CD4-positive, alpha-beta T cell (primary cell): ENCODE data around the gene EMX2. TPM values are rescaled to one million over a fixed set of nuclear protein-coding genes. Genes with fewer than 3 reads are reported as not detected.

Source experiments
- ATAC-seq: fragments of 200-7000 bp; cut with Tn5 transposase; one replicate; pipeline ENCODE4 v1.10.0; 2022; ENCODE audit warnings: mild to moderate bottlenecking; ENCODE audit not compliant: poor library complexity
- CTCF ChIA-PET: fragments of 350-600 bp; sonication (Branson Sonifier 250); formaldehyde crosslinking; loops from one replicate; lab custom pipeline; 2021; ENCODE audit warnings: antibody characterized with exemption, inconsistent platforms; lab: Charles Lee
- POLR2A ChIA-PET: fragments of 350-600 bp; sonication (Branson Sonifier 250); formaldehyde crosslinking; loops from one replicate; lab custom pipeline; 2021; ENCODE audit warnings: antibody characterized with exemption, inconsistent platforms; lab: Charles Lee
- DNase-seq, 14 experiments: peaks; one replicate each; pipeline ENCODE4 v3.0.0-alpha.2; 2013 to 2020; ENCODE audit warnings: mixed read lengths in 2 of 14
- H3K27ac ChIP-seq, 2 donors: one replicate each; pipeline versions ENCODE4 v1.5.1 to v1.7.0; 2013; ENCODE audit warnings: low read length in 2 of 2, low read depth in 1 of 2, mild to moderate bottlenecking in 1 of 2
- H3K27me3 ChIP-seq, 2 experiments: 1 replicate in 1 of 2; 2 replicates in 1 of 2; pipeline versions ENCODE4 v1.6.1 to v1.7.0; 2013; ENCODE audit warnings: low read length in 2 of 2, control low read depth in 1 of 2, mild to moderate bottlenecking in 1 of 2, moderate library complexity in 1 of 2; ENCODE audit not compliant: insufficient read depth in 2 of 2, control insufficient read depth in 1 of 2
- H3K36me3 ChIP-seq: one replicate; pipeline ENCODE4 v1.6.1; 2013; ENCODE audit warnings: low read length, control low read depth; ENCODE audit not compliant: insufficient read depth
- H3K4me1 ChIP-seq: one replicate; pipeline ENCODE4 v1.6.1; 2013; ENCODE audit warnings: low read length, control low read depth; ENCODE audit not compliant: insufficient read depth
- H3K4me3 ChIP-seq: one replicate; pipeline ENCODE4 v1.5.1; 2013; ENCODE audit warnings: mild to moderate bottlenecking, low read length, moderate library complexity
- H3K9me3 ChIP-seq, 2 experiments: 1 replicate in 1 of 2; 2 replicates in 1 of 2; pipeline versions ENCODE4 v1.6.1 to v1.7.0; 2013; ENCODE audit warnings: low read length in 2 of 2, mild to moderate bottlenecking in 2 of 2, control low read depth in 1 of 2, moderate library complexity in 1 of 2; ENCODE audit not compliant: control insufficient read depth in 1 of 2, insufficient read depth in 1 of 2
- H3K27ac Mint-ChIP-seq: one replicate; pipeline ENCODE4 v1.8.0; 2020; ENCODE audit warnings: mixed read lengths
- H3K27me3 Mint-ChIP-seq: one replicate; pipeline ENCODE4 v1.8.0; 2021; ENCODE audit warnings: mixed read lengths
- H3K36me3 Mint-ChIP-seq: one replicate; pipeline ENCODE4 v1.8.0; 2021; ENCODE audit warnings: low read depth, mixed read lengths
- H3K4me1 Mint-ChIP-seq: one replicate; pipeline ENCODE4 v1.8.0; 2021; ENCODE audit warnings: low read depth, mixed read lengths
- H3K4me3 Mint-ChIP-seq: one replicate; pipeline ENCODE4 v1.8.0; 2020; ENCODE audit warnings: mild to moderate bottlenecking, mixed read lengths
- H3K9me3 Mint-ChIP-seq: one replicate; pipeline ENCODE4 v1.8.0; 2020; ENCODE audit warnings: mixed read lengths
- CTCF ChIP-seq: fragments of 200-600 bp; IDR thresholded peaks from one replicate; pipeline ENCODE4 v1.8.0; 2022; ENCODE audit warnings: antibody characterized with exemption, mild to moderate bottlenecking
- intact Hi-C, 2 experiments: fragments of 100-400 bp; cut with DNase I in 1 of 2; cut with micrococcal nuclease in 1 of 2; formaldehyde crosslinking; loops; one replicate each; pipeline versions ENCODE4 v1.15.1 to v1.9.0; 2023 to 2025; cut with DNase I, micrococcal nuclease
- total RNA-seq, 174 experiments: library from RNA in 2 of 174; stranded (reverse) in 2 of 174; gene quantifications; one replicate each; pipeline ENCODE4 v1.2.3 and lab custom pipeline; 2021 to 2026

Gene EMX2
- total RNA-seq, 2 experiments from 2014 or later, result not detected

DNA sequence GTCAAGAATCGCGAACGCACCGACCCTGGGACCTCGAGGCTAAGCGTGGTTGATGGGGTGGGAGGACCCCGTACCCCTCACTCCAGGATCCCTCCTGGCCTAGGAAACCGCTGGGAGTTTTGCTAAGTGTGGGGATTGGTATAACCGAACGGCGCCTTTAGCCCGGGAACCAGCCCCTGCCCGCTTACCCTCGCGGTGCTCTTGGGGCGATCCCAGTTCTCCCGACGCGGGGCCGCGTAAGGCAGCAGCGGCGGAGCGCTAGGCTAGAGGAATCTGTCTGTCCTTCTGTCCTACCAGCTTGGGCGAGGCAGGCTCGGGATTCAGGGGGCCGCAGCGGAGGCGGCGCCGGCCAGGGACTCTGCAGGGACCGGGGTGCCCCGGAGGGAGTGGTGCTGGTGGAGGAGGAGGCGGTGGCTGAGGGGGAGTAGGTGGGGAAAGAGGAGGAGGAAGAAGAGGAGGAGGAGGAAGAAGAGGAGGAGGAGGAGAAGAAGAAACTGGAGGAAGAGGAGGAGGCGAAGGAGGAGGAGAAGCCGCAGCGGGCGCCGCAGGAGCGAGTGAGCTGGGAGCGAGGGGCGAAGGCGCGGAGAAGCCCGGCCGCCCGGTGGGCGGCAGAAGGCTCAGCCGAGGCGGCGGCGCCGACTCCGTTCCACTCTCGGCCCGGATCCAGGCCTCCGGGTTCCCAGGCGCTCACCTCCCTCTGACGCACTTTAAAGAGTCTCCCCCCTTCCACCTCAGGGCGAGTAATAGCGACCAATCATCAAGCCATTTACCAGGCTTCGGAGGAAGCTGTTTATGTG lies 439 bp upstream of the EMX2 start:
- Histone ChIP-seq H3K36me3 (no peaks in the 10 kb centered on the region), H3K9me3 (peaks cover 0 to 15% of the 10 kb centered on the region in 2 experiments), H3K4me1 (peaks cover 29% of the 10 kb centered on the region), H3K27me3 (peaks cover 70 to 84% of the 10 kb centered on the region in 2 experiments), H3K4me3 (no peak overlapping the region), H3K27ac (no peak overlapping the region)
- CTCF ChIA-PET, result no interaction called here
- POLR2A ChIA-PET, result no interaction called here
- peak overlapping the region; percentile 62 for H3K4me3 Mint-ChIP-seq
- peak; percentile 24 for ATAC-seq
- TF ChIP-seq CTCF, result no peak
- peaks cover 19% of the 10 kb centered on the region for H3K4me1 Mint-ChIP-seq
- H3K9me3 Mint-ChIP-seq, result no peaks in the 10 kb centered on the region
- H3K27ac Mint-ChIP-seq, result no peak overlapping the region
- intact Hi-C loops, result no loop called here
- H3K27me3 Mint-ChIP-seq, result peaks cover 67% of the 10 kb centered on the region
- no peaks in the 10 kb centered on the region for H3K36me3 Mint-ChIP-seq
- DNase-seq, result peak in 1 of 14 experiments; percentile 11

DNA sequence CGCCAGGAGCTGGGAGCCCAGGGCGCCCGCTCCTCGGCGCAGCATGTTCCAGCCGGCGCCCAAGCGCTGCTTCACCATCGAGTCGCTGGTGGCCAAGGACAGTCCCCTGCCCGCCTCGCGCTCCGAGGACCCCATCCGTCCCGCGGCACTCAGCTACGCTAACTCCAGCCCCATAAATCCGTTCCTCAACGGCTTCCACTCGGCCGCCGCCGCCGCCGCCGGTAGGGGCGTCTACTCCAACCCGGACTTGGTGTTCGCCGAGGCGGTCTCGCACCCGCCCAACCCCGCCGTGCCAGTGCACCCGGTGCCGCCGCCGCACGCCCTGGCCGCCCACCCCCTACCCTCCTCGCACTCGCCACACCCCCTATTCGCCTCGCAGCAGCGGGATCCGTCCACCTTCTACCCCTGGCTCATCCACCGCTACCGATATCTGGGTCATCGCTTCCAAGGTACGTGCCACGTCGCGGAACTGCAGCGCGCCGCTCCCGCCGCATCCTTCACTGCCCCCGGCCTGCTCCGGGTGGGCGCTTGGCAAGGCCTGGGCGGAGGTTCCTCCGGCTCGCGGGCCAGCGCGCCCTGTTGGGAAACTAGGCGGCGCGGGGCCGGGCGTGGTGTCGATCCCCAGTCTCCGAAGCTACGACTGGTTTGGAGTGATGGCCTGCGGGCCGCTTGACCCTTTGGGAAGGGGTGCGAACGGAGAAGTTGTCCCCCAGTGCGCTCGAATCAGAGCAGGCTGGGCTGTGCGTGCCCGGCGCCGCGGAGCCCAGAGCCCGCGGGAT lies 868 bp downstream of the EMX2 start:
- ChIA-PET CTCF (no interaction called here), POLR2A (no interaction called here)
- no peak for TF ChIP-seq CTCF
- H3K4me3 ChIP-seq, result no peak overlapping the region
- H3K36me3 Mint-ChIP-seq, result no peaks in the 10 kb centered on the region
- H3K27me3 ChIP-seq, result peaks cover 76 to 86% of the 10 kb centered on the region in 2 experiments
- intact Hi-C loops, result no loop called here
- H3K36me3 ChIP-seq, result no peaks in the 10 kb centered on the region
- H3K4me1 Mint-ChIP-seq, result peaks cover 32% of the 10 kb centered on the region
- ATAC-seq (no peak), DNase-seq (no peak)
- H3K9me3 Mint-ChIP-seq, result no peaks in the 10 kb centered on the region
- H3K27ac Mint-ChIP-seq, result no peak overlapping the region
- no peak overlapping the region for H3K27ac ChIP-seq
- H3K4me1 ChIP-seq, result peaks cover 24% of the 10 kb centered on the region
- no peak overlapping the region for H3K4me3 Mint-ChIP-seq
- peaks cover 73% of the 10 kb centered on the region for H3K27me3 Mint-ChIP-seq
- H3K9me3 ChIP-seq, result peaks cover 0 to 17% of the 10 kb centered on the region in 2 experiments

DNA sequence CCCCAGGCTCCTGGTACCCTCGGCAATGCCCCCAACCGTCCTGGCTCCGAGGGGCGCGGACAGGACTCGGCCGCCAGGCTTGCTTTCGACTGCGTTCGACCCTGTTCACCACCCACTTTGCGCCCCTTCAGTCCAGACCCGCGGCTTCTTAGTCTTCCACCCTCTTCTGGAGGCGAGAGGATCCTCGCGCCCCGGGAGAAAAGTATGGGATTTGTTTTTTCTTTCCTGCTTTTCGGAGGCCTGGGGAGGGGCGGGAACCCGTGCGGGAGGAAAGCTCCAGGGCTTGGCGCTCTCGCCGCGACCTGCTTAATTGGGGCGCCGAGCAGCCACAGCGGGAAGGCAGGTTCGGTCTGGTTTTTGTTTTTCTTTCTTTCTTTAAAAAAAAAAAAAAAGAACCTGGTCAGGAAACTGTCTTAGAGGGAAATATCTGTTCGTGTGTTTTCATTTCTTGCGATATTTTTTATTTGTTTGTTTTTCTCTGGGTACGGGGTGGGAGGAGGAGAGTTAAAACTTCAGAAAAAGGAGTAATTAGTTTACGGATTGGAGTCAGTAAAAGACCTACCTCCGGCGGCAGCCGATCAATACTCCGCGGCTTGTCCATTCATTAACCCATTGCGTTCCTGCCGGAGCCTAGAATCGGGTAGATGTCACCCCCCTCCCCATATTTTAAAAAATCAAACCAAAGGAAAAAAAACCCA lies 1.6 kb downstream of the EMX2 start:
- Mint-ChIP-seq H3K4me1 (peaks cover 32% of the 10 kb centered on the region), H3K27ac (no peak overlapping the region), H3K9me3 (no peaks in the 10 kb centered on the region), H3K36me3 (no peaks in the 10 kb centered on the region), H3K27me3 (peaks cover 73% of the 10 kb centered on the region), H3K4me3 (peak overlapping the region; percentile 60)
- ChIA-PET CTCF (no interaction called here), POLR2A (no interaction called here)
- H3K36me3 ChIP-seq, result no peaks in the 10 kb centered on the region
- no peak for TF ChIP-seq CTCF
- peaks cover 70 to 86% of the 10 kb centered on the region in 2 experiments for H3K27me3 ChIP-seq
- ATAC-seq, result no peak
- intact Hi-C loops, result no loop called here
- peaks cover 24% of the 10 kb centered on the region for H3K4me1 ChIP-seq
- no peak overlapping the region for H3K27ac ChIP-seq
- H3K9me3 ChIP-seq, result peaks cover 0 to 17% of the 10 kb centered on the region in 2 experiments
- DNase-seq, result no peak
- peak overlapping the region; percentile 12 for H3K4me3 ChIP-seq
